GM19463 (cell line): ENCODE data around the gene MRPL19.
A peak's percentile ranks its signal among the peaks of the same experiment; 100 is the strongest.
"Not testable (repeated sequence)": the region's sequence is repeated elsewhere in the genome, so short reads cannot be mapped to it uniquely, and the experiment has no call there.

Experiments used
- ATAC-seq: cut with Tn5 transposase; IDR thresholded peaks from one replicate; pipeline ENCODE4 v1.9.1; 2021; ENCODE audit warnings: mild to moderate bottlenecking, moderate library complexity; ENCODE audit not compliant: unreplicated experiment

The MRPL19 gene

DNA sequence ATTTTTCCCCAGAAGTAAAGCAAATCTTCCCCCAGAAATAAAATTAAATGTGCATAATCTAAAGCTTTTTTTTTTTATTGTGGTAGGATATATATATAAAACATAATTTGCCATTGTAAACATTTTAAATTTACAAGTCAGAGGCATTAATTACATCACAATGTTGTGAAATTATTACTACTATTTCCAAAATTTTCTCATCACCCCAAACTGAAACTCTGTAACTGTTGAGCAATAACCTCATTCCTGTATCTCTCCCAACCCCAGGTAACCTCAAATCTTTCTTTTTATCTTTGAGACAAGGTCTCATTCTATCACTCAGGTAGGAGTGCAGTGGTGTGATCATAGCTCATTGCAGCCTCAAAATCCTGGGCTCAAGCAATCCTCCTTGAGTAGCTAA, 11.2 kb downstream of the MRPL19 start:
- no peak for ATAC-seq

DNA sequence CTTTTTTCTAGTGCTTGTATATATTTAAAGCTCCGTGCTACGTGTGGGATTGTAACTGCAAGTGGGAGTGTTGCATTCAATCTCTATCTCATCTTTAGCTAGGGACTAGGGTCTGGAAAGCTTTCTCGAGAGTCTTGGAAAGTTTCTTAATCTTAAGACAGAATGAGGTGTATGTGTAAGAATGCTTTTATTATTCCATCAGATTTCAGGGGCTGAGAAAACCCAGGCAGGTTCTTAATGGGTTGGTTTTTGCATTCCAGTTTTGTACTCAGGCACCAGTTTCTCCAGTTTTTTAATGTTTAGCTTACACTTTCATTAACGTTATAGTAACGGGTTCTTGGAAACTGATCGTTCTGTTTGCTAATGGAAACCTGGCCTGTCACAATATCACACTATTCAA, 20.3 kb downstream of the MRPL19 start:
- no peak for ATAC-seq

DNA sequence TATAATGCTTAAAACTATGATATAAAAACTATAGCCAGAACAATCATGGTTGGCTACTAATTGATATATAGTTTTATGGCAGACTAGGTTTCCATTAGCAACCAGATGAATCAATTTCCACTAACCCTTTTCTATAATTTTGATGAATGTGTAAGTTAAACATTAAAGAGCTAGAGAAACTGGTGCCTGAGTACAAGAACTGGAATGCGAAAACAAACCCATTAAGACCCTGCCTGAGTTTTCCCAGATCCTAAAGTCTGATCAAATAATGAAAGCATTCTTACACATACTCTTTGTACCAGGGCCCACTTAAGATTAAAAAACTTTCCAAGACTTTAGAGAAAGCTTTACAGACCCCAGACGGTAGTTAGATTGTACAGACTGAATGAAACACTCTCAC, 21.3 kb downstream of the MRPL19 start:
- no peak for ATAC-seq

DNA sequence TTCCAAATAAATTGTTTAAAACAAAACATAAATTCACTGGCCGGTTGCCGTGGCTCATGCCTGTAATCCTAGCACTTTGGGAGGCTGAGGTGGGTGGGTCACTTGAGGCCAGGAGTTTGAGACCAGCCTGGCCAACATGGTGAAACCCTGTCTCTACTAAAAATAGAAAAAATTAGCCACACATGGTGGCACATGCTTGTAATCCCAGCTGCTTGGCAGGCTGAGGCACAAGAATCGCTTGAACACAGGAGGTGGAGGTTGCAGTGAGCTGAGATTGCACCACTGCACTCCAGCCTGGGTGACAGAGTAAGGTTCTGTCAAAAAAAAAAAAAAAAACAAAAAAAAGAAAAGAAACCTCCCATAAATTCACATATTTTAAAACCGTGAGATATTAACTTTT, 28.8 kb downstream of the MRPL19 start:
- ATAC-seq = not testable (repeated sequence)

DNA sequence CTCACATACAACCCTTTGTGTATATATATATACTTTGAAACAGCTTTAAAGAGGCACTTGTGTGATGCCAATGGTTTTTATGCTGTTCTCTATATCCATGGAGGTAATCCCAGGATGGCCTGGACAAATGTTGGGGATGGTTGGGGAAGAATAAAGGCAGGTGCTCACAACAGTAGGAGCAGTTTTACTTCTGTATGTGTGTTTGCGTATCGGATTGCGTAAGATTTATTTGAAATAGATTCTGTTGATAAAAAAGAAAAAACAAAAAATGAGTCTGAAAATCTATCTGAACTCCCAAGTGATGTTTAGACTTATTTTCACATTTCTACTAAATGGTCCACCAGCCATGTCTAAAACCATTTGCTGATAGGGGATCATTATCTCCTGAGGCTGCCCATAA, 29.3 kb downstream of the MRPL19 start:
- no peak for ATAC-seq

DNA sequence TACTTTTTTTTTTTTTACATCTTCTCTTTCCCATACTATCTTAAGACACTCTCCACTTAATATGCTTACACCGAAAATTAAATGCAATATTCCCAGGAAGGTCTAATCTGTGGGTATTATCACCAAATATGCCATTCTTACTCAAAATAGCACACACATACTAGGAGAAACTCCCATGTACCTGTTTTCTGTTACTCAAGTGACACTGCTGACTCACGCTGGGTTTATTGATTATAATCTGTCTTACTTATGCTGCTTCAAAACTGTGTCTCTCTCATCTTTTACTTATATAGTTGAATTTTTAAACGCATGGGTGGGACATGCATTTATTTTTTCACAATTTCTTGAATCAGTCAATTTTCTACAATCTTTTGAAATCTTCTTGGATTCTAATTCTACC, 29.9 kb downstream of the MRPL19 start:
- no peak for ATAC-seq

DNA sequence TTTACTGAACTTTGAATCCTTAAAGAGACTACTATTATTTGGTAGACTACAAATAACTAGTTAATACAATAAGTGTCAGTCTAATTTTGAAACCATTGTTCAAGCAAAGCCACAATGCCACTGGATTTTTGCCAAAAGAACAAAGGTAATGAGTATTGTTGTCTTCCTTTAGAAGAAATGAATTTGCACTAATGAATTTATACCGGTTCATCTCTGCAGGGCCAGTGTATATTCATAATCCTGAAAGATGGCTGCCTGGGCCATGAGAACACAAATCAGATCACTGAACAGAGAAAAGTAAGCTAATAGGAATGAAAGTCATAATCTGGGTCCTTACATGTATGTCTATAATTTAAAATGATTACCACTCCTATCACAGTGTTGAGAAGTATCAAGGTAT, 33.0 kb downstream of the MRPL19 start:
- no peak for ATAC-seq

DNA sequence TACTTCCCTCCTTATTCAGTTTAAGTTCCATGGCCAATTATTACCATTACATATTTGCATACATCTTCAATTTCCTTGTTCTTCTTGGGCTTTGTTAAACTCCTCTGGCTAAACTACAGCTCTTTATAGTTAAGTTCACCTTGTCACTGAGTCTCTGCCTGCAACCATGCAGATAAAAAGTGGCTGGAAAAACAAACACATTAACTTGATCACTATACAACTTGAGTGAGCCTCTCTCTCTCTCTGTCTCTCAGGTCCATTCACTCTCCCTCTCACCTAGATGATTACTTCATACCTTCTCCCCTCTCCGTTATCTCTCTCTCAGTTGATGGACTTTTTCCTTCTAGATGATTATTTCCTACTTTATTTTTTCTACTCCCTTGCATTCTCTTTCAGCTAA, 33.8 kb downstream of the MRPL19 start:
- ATAC-seq = no peak

DNA sequence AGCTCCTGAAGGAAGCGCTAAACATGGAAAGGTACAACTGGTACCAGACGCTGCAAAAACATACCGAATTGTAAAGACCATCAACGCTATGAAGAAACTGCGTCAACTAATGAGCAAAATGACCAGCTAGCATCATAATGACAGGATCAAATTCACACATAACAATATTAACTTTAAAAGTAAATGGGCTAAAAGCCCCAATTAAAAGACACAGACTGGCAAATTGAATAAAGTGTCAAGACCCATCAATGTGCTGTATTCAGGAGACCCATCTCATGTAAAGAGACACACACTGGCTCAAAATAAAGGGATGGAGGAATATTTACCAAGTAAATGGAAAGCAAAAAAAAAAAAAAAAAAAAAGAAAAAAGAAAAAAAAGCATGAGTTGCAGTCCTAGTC, 36.8 kb downstream of the MRPL19 start:
- not testable (repeated sequence) for ATAC-seq

DNA sequence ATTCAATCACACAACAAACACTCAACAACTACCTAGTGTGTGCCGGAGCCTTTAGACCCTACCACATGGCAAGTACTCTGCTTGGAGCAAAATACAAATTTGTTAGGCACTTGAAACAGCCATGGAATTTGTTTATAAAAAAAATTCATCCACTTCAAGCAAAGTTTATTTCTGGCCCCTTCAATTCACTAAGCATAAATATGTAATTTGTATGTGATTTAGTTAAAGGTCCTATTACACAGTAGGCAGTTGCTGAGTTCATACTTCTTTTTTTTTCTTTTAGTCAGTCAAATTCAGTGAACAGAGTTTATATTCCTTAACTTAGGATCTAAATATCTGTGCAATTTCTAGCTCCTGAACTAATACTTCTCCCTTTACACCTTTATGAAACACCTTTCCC, 41.6 kb downstream of the MRPL19 start:
- ATAC-seq = no peak

DNA sequence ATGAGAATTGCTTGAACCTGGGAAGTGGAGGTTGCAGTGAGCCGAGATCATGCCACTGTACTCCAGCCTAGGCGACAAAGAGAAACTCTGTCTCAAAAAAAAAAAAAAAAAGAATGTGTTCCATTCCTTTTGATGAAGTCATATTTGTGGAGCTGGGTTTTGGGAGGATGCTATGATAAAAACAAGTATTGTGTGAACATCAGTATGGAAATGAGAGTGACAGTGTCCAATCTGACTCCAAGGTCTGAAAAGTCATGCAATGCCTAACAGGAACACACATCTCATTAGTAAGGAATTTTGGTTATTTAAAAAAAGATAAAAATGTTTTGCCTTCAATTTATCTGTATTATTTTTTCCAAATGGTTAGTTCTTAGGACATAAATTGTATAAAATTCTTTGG, 52.3 kb downstream of the MRPL19 start:
- no peak for ATAC-seq

DNA sequence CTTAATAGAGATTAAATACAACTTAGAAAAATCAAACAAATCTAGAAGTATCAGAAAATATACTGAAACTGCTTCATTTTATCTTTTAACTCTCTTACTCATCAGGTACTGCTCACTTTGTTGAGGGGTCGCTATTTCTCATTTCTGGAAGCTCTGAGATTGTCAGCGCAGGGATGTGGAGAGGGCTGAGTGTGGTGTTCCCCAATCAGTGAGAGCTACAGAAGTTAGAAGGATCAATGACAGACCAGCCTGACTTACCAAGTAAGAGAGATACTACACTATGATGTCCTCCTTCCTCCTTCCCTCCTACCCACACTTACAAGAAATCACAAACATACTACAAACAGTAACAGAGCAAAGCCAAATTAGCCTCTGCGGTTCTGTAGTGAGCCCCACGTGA, 56.0 kb downstream of the MRPL19 start:
- ATAC-seq = no peak

DNA sequence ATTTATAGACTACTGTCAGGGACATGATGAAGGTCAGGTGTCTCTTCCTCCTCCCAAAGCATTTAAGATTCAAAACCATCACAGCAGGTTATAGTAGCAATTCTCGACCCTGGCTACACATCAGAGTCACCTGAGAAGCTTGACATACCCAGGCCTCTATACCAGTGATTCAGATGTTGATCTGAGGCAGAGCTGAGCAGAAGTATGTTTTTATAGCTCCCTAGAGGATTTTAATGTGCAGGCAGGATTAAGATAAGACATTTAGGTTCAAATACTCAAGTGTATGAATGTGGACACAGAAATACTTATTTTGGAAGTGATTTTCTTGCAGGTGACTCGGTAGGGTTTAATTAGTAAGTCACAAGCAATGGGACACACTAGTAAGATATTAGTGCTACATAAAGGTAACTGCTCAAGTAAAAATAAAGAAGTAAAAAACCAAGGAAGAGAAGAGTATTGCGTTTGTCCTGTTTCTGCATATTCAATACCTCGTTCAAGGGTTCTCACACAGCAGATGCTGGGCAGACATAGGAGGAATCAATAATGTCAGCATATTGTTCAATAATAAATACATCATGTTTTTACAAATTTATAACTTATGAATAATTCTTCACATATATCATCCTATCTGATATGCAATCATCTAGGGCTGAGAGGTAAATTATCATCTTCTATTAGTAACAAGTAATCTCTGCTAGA, 57.2 kb downstream of the MRPL19 start:
- ATAC-seq = no peak

DNA sequence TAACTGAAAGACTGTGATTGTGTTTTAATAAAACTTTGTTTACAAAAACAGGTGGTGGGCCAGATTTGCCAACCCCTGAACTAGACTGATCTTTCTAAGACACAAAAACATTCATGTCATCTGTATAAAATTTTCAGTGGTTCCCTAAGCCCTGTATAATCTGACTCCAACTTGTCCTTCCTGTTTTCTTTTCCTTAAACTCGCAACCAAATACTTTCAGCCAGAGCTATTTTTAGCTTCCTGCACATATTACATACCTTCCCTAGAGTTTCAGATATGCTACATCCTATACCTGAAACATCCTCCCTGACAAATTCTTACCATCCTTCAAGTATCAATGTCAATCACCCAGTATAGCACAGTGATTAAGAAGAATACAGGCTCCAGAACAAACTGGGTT, 59.3 kb downstream of the MRPL19 start:
- no peak for ATAC-seq

DNA sequence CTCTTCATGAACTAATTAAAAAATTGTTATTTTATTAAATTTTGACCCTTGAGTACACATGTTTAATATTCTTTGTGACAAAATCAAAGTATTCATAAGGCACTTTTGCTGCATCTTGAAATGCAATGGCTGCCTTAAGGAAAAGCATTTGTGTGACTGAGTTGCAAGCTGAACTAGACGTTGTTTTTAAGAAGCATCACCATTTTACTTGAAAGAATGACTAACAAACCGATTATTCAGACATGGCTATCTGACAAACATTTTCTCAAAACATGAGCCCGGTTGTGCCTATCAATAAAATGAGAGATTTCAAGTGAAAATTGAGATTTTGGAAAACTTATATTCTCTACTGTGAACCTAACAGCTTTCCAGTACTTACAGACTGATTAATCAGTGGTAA, 61.3 kb downstream of the MRPL19 start:
- no peak for ATAC-seq

DNA sequence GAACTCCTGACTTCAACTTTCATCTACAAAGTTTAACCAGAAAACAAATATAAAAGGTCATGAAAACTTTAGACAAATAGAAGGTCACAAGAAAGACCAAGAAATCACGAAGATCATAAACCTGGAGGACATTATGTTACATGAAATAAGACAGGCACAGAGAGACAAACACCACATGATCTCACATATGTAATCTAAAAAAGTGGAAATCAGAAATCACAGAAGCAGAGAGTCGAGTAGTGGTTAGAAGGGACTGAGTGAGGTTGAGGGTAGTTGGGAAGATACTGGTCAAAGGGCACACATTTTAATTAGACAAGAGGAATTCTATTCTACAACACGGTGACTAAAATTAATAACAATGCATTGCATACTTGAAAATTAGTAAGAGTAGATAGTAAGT, 62.7 kb downstream of the MRPL19 start:
- no peak for ATAC-seq

DNA sequence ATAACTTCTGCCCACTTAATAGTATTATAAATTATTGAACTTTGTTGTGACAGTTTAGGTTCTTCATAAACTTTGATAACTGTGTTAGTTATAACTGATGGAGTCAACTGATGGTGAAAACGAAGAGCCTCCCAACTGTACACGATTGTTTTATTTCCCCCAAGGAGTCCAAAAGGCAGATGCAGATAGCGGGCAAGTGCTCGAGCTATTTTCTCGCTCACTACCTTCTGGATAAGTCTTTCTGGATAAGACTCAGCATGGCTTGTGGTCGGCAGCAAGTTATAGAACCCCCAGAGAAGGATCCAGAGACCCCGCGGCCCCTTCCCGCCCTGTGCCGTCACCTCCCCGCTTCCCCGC, 63.6 kb downstream of the MRPL19 start:
- no peak for ATAC-seq

DNA sequence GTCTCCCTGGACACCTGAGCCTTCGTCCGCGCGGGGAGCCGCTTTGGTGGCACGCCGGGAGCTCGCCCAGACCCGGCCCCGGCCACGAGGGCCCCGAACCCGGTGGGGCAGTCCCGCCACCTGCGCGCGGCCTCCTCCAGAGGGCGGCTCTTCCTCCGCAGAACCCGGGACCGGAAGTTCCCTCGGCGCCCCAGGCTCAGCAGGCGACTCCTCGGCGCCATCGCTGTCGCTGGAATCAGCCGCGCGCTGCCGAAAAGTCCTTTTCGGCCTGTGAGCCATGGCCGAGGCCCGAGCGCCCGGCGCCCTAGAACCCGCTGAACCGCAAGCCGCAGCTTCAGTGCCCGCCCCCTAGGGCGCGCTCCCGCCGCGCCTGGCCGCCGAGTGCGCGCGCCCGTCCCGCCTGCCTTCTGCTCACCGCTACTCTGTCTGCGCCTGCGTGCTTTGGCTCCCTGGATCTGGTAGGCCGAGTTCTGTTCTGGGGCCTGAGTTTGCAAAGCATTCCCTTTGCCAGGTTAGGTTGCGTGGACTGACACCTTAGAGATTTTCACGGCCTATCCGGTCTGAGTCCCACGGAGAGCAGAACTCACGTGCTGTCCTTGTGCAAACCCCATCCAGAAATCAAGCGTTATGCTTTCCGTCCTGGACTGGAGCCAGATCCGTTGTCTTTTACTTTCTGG, 64.1 kb downstream of the MRPL19 start, which contains the start of gene GCFC2:
GCFC2 (minus strand) TSS at position 339 of the 677 bp plus-strand sequence; CDS start at position 279, 60 bp downstream.
- peak; percentile 93 for ATAC-seq

DNA sequence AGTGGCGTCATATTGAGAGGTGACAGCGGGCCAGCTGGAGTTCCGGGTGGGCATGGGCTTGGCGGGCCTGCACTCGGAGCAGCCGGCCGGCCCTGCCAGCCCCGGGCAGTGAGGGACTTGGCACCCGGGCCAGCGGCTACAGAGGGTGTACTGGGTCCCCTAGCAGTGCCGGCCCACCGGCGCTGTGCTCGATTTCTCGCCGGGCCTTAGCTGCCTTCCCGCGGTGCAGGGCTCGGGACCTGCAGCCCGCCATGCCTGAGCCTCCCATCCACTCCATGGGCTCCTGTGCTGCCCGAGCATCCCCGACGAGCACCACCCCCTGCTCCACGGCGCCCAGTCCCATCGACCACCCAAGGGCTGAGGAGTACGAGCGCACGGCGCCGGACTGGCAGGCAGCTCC, 65.0 kb downstream of the MRPL19 start:
- ATAC-seq = not testable (repeated sequence)

DNA sequence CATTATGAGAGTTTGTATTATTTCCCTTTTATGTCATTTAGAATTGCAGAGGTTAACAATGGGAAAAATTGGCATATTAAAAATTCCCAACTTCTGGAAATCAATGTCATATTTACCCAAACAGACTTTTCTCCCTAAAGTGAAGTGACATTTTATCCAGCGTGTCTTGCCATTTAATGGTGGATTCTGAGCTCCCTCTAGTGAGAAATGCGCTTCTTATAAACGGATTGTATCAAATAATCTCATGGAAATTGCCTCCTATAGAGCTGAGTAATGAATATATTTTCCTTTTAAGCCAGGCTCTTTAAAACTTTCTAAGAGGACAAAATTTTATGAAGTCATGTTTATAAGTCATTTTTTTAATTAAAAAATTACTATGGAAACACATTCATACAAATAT, 69.8 kb downstream of the MRPL19 start:
- ATAC-seq = no peak

DNA sequence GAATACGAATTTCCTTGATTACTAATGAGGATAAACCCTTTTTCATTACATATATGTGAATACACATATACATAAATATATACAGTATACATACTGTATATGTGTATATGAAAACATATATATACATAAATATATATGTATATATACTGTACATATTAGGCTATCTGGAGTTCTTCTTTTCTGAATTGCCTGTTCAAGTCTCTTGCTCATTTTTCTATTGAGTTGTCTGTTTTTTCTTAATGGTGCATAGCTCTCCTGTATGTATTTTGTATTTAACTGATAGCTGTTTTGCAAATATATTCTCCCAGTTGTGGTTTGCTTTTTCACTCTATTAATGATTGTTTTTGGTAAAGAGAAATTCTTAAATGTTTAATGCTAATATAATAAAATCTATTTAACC, 73.0 kb downstream of the MRPL19 start:
- ATAC-seq = no peak

DNA sequence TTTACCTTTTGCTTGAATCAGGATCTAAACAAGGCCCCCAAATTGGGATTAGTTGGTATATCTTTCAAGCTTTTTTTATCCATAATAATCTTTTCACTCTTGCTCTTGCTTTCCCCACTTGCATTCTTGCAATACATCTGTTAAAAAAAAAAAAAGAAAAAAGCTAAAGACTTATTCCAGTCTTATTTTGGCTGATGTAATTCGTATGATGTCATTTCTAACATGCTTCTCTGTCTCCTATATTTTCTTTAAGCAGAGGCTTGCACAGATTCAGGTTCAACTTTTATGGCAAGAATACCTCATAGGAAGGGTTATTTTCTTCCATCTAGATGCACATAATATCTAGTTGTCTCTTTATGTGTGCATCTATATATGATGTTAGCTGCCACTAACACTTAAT, 73.9 kb downstream of the MRPL19 start:
- ATAC-seq = no peak

DNA sequence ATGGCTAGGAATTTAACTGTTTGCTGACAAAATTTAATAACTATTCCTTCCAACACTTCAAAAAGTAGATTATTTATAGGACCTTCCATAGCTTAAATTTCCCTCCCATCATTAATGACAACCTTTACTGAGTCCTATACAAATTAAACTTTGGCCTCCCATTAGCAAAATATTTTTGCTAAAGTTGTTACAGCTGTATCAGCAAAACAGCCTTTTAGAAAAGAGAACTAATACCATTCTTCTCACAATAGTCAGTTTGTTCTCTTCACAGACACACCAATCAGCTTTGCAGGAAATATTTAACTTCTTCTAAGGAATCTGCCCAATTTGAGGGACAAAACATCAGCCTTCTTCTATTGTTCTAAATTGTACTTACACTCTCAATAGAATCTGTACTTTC, 76.1 kb downstream of the MRPL19 start:
- no peak for ATAC-seq
